Kidney tubule cell (primary cell): ENCODE results near the gene CUZD1.

Experiments
- DNase-seq: peaks from one replicate; pipeline ENCODE4 v3.0.0-alpha.2; 2018; ENCODE audit warnings: low spot score

Gene CUZD1

DNA sequence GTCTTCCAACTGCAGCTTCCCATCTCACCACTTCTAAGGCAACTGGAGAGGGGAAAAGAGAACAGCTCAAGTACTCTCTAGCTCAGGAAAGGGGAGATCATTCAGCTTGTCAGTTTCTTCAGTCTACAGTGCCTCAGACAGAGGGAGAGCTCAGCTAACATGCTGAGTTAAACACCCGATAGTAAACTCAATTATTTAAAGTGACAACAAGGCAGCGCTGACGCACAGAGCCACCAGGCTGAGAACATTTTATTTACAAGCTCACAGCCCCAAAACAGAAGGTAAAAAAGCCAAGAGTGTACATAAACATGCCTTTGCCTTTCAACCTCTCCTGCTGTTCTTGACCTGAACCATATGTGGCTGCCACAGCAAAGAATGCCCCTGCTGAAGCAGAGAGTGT lies 10.1 kb upstream of the CUZD1 start:
- DNase-seq: no peak

- peak; percentile 85 for DNase-seq
These were observed 9.0 kb upstream of the CUZD1 start for GRCh38 chr10:122854648-122855047.

GRCh38 chr10:122853665-122854313 lies 8.1 kb upstream of the CUZD1 start:
- DNase-seq: no peak

DNA sequence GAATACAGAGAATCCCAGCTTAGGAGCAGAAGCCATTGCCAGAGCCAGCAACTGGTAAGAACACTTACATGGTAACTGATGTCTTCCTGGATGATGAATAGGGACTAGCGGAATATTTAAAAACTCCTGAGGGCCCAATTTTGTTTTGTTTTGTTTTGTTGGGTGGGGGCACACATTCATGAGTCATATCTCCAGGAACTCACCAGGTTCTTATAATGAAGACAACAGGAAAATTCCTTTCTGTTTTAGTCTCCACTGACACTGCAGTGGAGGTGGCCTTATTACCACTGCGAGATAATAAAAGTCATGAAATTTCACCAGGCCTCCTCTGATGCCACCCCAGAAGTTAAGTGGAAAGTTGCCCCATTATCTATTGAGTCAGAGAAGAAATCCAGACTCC lies 6.6 kb upstream of the CUZD1 start:
- peak; percentile 60 for DNase-seq

DNA sequence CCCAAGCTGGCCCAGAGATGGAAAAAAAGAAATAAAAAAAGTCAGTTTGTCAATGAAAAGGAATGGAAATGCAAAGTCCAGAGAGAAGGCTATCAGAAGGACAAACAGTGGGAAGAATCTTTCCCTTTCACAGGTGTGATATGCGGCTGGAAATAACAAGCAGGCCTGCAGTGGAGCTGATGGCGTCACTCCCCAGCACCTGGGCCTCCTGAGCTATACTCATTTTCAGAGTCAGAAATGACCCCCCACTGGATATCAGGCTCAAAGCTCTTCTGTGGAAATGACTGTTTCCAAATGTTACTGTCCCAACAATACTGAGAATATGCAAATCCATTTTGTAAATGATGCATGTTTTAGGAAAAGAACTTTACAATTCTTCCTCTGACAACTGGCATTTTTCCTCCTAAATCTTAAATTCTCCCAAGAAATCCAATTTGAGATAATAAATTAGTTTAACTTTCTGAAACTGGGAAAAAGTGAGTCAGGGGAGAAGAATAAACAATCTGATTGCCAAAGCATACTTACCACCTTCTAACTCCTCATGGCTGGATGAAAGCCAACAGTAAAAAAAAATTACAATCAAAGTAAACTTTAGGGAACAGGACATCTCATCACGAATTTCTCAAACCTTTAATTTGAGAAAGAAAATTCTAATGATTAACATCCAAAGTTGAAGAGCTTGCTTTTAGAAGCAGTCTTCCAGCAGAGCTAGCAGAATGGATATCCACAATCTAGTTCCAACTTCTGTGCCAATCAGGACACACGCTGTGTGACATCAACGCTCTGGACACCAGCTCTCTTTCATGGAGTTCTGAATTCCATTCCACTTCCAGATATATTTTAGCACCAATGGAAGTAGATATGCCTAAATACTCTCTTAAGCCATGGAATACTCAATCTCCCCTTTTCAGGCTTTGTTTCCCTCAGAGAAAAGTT lies 5.3 kb upstream of the CUZD1 start:
- DNase-seq: peak; percentile 15

DNA sequence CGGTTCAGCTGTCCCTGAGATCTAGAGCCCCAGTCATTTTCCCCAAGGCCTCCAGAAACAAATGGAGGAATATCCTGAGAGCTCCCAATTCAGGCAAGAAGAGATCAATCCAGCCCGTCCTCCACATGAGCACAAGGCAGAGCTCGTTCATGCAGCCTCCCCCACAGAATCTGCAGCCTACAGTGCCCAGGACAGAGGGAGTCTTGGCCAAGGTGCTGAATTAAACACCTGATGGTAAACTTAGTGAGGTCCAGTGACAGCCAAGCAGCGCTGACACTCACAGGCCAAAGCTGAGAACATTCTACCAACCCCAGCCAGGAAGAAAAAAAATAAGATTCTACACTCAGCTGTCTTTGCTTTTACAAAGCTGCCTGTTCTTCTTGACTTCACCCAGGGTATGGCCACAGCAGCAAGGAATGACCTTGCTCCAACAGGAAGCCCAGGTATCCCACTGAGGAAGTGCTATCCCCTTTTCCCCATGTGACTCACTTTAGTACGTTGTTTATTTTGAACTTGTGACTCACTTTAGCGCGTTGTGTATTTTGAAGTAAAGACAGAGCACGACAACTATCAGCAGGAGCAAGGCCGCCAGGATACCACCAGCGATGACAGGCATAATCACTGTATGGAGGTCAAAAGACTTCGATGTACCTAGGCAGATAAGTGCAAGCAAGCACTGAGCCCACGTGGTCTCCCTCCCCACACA lies 4.4 kb upstream of the CUZD1 start:
- DNase-seq: peak; percentile 56

GRCh38 chr10:122849090-122849489 lies 3.4 kb upstream of the CUZD1 start:
- no peak for DNase-seq

GRCh38 chr10:122847782-122848604 lies 2.3 kb upstream of the CUZD1 start:
- DNase-seq: no peak

- DNase-seq: no peak
These were observed 1.5 kb downstream of the CUZD1 start for GRCh38 chr10:122844146-122844545.

GRCh38 chr10:122841569-122841968 lies 4.1 kb downstream of the CUZD1 start:
- DNase-seq: no peak

DNA sequence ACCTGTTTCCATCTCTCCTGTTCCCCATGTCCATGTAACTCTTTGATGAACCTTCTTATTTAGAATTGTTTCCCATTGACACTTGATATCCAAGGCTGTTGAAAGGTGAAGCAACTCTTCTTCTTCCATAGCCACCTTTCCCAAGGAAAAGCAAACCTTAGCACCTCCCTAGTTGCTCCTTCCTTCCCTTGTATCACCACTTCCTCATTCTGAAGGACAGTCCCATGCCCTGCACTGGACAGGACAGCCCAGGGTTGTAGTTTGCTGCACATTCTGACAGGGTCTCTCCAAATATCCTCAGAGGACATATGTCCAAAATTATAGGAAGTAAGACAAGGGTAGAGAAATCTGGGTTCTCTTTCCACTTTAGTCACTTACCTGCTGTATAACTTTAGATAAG lies 6.2 kb downstream of the CUZD1 start:
- DNase-seq: no peak

DNA sequence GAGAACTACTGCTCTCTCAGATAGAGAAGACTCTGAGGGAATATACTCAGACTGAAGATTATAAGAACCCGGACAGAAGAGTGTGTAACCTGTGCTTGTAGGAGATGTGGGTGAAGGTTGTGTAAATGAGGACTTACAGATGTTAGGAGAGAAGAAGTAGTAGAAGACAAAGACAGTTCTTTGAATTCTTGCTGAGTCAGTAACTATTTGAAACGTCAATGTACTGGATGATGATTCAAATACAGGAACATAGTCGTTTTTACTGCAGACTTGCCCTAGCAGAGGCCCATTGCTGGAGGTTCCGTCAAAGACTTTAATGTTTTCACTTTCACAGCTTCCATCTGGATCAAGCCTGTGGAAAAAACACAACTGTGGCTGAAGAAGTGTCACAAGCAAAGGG lies 6.8 kb downstream of the CUZD1 start:
- no peak for DNase-seq

DNA sequence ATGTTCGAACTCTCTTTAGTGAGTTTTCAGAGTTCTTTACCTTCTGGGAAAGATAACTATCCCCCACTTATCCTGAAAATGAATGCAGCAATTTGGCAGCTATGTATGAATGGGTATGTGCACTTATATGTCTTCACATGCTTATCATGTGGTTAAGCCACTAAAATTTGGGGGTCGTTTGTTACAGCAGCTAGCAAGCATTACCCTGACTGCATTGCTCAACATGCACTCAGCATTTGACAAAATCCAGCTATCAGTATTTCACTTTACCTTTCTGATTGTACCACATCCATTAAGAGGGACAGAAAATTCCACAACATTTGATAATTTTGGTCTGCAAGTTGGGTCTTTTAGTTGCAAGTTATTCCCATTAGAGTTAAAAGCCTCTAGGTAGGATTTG lies 9.7 kb downstream of the CUZD1 start:
- DNase-seq: no peak

GRCh38 chr10:122830965-122831353 lies 14.7 kb downstream of the CUZD1 start:
- no peak for DNase-seq

GRCh38 chr10:122830273-122830964 lies 15.2 kb downstream of the CUZD1 start:
- DNase-seq: no peak

DNA sequence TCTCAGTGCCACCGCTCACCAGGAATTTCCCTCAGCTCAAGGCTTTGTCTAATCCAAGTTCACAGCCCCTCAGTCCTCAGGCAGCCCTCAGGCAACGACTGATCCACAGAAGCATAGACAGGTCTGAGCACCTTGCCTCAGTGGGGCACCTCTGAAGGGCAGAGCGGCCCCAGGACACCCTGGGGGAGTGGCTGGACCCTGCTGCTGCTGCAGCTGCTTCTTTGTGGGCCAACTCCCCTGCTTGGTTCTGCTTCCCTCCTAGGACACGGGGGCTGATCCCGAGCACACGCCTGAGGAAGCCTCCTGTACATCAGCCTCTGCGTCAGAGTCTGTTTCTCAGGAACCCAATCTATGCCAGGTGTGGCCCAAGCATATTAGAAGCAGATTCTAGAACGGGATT lies 16.2 kb downstream of the CUZD1 start:
- DNase-seq: no peak

DNA sequence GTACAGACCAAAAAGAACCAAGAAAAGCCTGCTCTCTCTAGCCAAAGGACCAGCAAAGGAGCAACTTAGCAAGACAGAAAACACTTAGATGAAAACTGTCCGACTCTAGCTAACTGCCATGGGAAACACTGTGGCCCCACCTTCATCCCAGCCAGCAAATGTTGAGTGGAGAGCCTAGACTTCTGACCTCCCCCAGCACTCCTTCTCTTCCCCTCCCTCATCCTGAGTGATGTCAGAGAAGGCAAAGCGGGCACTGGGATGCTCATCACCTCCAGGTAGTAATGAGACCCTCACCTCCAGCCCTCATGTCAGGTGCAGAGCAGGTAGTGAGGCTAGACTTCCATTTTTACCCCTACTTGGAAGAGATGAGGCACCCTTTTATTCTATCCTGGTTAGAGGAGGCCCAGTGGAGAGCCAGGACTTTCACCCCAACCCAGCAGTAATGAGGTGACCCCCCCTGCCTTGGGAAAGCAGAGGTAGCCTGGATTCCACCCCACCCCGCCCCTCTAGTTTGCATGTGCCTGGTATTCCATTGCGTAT lies 16.9 kb downstream of the CUZD1 start:
- no peak for DNase-seq

DNA sequence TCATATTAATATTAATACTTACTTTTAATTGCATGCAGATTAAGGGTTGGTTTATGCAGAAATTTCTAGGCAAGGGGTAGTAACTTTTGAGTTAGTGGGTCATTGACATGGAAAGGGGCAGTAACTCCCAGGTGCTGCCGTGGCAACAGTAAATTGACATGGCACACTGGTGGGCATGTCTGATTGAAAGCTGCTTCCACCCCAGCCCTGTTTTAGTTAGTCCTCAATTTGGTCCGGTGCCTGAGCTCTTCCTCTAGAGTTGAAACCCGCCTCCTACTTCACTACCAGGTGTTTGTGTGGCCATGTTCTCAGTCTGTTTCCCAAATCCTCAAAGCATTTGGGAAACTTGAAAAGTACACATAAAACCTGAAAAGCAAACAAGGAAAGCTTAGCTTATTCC lies 18.4 kb downstream of the CUZD1 start:
- no peak for DNase-seq

GRCh38 chr10:122822973-122823690 lies 22.5 kb downstream of the CUZD1 start:
- no peak for DNase-seq

- DNase-seq: no peak
These were observed 23.8 kb downstream of the CUZD1 start for GRCh38 chr10:122821808-122822207.
